CD4-positive, CD25-positive, alpha-beta regulatory T cell (primary cell): Measurements from ENCODE around the gene ABCB7. TPM values are rescaled to one million over a fixed set of nuclear protein-coding genes. Genes with fewer than 3 reads are reported as not detected.

ENCODE experiments used
- ATAC-seq, 2 donors: fragments of 150-1000 bp; cut with Tn5 transposase; one replicate each; pipeline ENCODE4 v1.10.0; 2021; ENCODE audit warnings: low read depth in 2 of 2, moderate number of reproducible peaks in 2 of 2, moderate library complexity in 1 of 2
- DNase-seq, 3 donors: peaks; one replicate each; pipeline versions ENCODE4 v3.0.0 to v3.0.0-alpha.2; 2012 to 2022; ENCODE audit warnings: mixed read lengths in 1 of 3
- H3K27ac ChIP-seq: one replicate; pipeline ENCODE4 v1.7.0; 2013; ENCODE audit warnings: mild to moderate bottlenecking, low read length; ENCODE audit not compliant: insufficient read depth, poor library complexity, severe bottlenecking
- H3K27me3 ChIP-seq: one replicate; pipeline ENCODE4 v1.7.0; 2013; ENCODE audit warnings: low read length; ENCODE audit not compliant: control insufficient read depth, insufficient read depth
- H3K36me3 ChIP-seq: one replicate; pipeline ENCODE4 v1.7.0; 2013; ENCODE audit warnings: mild to moderate bottlenecking, low read length, moderate library complexity; ENCODE audit not compliant: control insufficient read depth, insufficient read depth
- H3K4me1 ChIP-seq: 2 replicates; pipeline ENCODE4 v1.7.0; 2013; ENCODE audit warnings: mild to moderate bottlenecking, low read length; ENCODE audit not compliant: insufficient read depth, control insufficient read depth, poor library complexity, severe bottlenecking
- H3K4me3 ChIP-seq: one replicate; pipeline ENCODE4 v1.7.0; 2013; ENCODE audit warnings: low read depth, mild to moderate bottlenecking, low read length, moderate library complexity
- H3K9me3 ChIP-seq, 2 experiments: 1 replicate in 1 of 2; 2 replicates in 1 of 2; pipeline ENCODE4 v1.7.0; 2013; ENCODE audit warnings: low read length in 2 of 2, mild to moderate bottlenecking in 1 of 2, moderate library complexity in 1 of 2; ENCODE audit not compliant: control insufficient read depth in 2 of 2
- H3K27ac Mint-ChIP-seq, 3 donors: one replicate each; pipeline ENCODE4 v1.8.0; 2020 to 2022; ENCODE audit warnings: mild to moderate bottlenecking in 3 of 3, mixed read lengths in 3 of 3, moderate library complexity in 2 of 3
- H3K27me3 Mint-ChIP-seq: one replicate; pipeline ENCODE4 v1.8.0; 2022; ENCODE audit warnings: mild to moderate bottlenecking, mixed read lengths
- H3K36me3 Mint-ChIP-seq: one replicate; pipeline ENCODE4 v1.8.0; 2020; ENCODE audit warnings: mixed read lengths
- H3K4me1 Mint-ChIP-seq, 4 donors: one replicate each; pipeline ENCODE4 v1.8.0; 2020 to 2022; ENCODE audit warnings: mixed read lengths in 4 of 4, mild to moderate bottlenecking in 1 of 4
- H3K4me3 Mint-ChIP-seq, 4 donors: one replicate each; pipeline ENCODE4 v1.8.0; 2020 to 2022; ENCODE audit warnings: mild to moderate bottlenecking in 4 of 4, mixed read lengths in 4 of 4, moderate library complexity in 3 of 4
- H3K9me3 Mint-ChIP-seq, 7 donors: one replicate each; pipeline ENCODE4 v1.8.0; 2020 to 2022; ENCODE audit warnings: mixed read lengths in 7 of 7, mild to moderate bottlenecking in 3 of 7, moderate library complexity in 2 of 7
- polyA plus RNA-seq, 4 donors: library from polyadenylated mRNA; unstranded; fragments of 300-500 nt; fragmentation: Illumina TruSeq; gene quantifications; one replicate each; pipeline ENCODE4 v1.2.3, GENCODE V29; 2021
- total RNA-seq: library from RNA; stranded (reverse); gene quantifications from one replicate; pipeline ENCODE4 v1.2.3, GENCODE V29; 2022

ABCB7 gene
- total and polyA plus RNA-seq, 5 donors from 2014 or later: 16.4 to 22.9 (median 20.2) TPM

GRCh38 chrX:75118296-75118695, 37.8 kb downstream of the ABCB7 start:
- Histone ChIP-seq H3K36me3 (no peaks in the 10 kb centered on the region), H3K4me3 (no peak overlapping the region), H3K27ac (no peak overlapping the region), H3K27me3 (no peaks in the 10 kb centered on the region), H3K9me3 (no peaks in the 10 kb centered on the region), H3K4me1 (no peaks in the 10 kb centered on the region)
- Mint-ChIP-seq H3K9me3 (peaks cover 0 to 2% (median 0%) of the 10 kb centered on the region in 7 donors), H3K4me3 (no peak overlapping the region), H3K4me1 (peaks cover 0 to 4% (median 2%) of the 10 kb centered on the region in 4 donors), H3K36me3 (no peaks in the 10 kb centered on the region), H3K27me3 (no peaks in the 10 kb centered on the region), H3K27ac (no peak overlapping the region)
- DNase-seq: no peak
- ATAC-seq: no peak

- peaks cover 4% of the 10 kb centered on the region for H3K36me3 Mint-ChIP-seq
- DNase-seq (no peak), ATAC-seq (no peak)
- H3K27ac Mint-ChIP-seq: no peak overlapping the region
- no peak overlapping the region for H3K27ac ChIP-seq
- H3K9me3 ChIP-seq: no peaks in the 10 kb centered on the region
- H3K27me3 ChIP-seq: no peaks in the 10 kb centered on the region
- peaks cover 10% of the 10 kb centered on the region for H3K36me3 ChIP-seq
- H3K27me3 Mint-ChIP-seq: no peaks in the 10 kb centered on the region
- H3K4me1 ChIP-seq: no peaks in the 10 kb centered on the region
- no peak overlapping the region for H3K4me3 ChIP-seq
- H3K4me3 Mint-ChIP-seq: no peak overlapping the region
- peaks cover 0 to 5% (median 3%) of the 10 kb centered on the region in 4 donors for H3K4me1 Mint-ChIP-seq
- no peaks in the 10 kb centered on the region for H3K9me3 Mint-ChIP-seq
Observed at GRCh38 chrX:75115707-75116413, 40.2 kb downstream of the ABCB7 start.

GRCh38 chrX:75114638-75115037, 41.4 kb downstream of the ABCB7 start:
- no peak overlapping the region for H3K4me3 ChIP-seq
- Mint-ChIP-seq H3K9me3 (no peaks in the 10 kb centered on the region), H3K4me1 (peaks cover 0 to 10% (median 4%) of the 10 kb centered on the region in 4 donors), H3K4me3 (no peak overlapping the region), H3K27ac (no peak overlapping the region), H3K36me3 (peaks cover 4% of the 10 kb centered on the region), H3K27me3 (no peaks in the 10 kb centered on the region)
- no peaks in the 10 kb centered on the region for H3K4me1 ChIP-seq
- peaks cover 10% of the 10 kb centered on the region for H3K36me3 ChIP-seq
- no peaks in the 10 kb centered on the region for H3K9me3 ChIP-seq
- H3K27ac ChIP-seq: no peak overlapping the region
- no peaks in the 10 kb centered on the region for H3K27me3 ChIP-seq
- no peak for DNase-seq
- no peak for ATAC-seq

GRCh38 chrX:75113664-75114063, 42.4 kb downstream of the ABCB7 start:
- DNase-seq (no peak), ATAC-seq (no peak)
- Histone ChIP-seq H3K36me3 (peaks cover 10% of the 10 kb centered on the region), H3K27me3 (no peaks in the 10 kb centered on the region), H3K27ac (no peak overlapping the region), H3K4me1 (no peaks in the 10 kb centered on the region), H3K9me3 (no peaks in the 10 kb centered on the region), H3K4me3 (no peak overlapping the region)
- peaks cover 4% of the 10 kb centered on the region for H3K36me3 Mint-ChIP-seq
- no peak overlapping the region for H3K4me3 Mint-ChIP-seq
- H3K27ac Mint-ChIP-seq: no peak overlapping the region
- H3K4me1 Mint-ChIP-seq: peaks cover 0 to 10% (median 4%) of the 10 kb centered on the region in 4 donors
- no peaks in the 10 kb centered on the region for H3K9me3 Mint-ChIP-seq
- H3K27me3 Mint-ChIP-seq: no peaks in the 10 kb centered on the region

- H3K9me3 Mint-ChIP-seq: no peaks in the 10 kb centered on the region
- H3K36me3 Mint-ChIP-seq: peaks cover 4% of the 10 kb centered on the region
- Histone ChIP-seq H3K4me1 (no peaks in the 10 kb centered on the region), H3K27ac (no peak overlapping the region), H3K27me3 (no peaks in the 10 kb centered on the region), H3K4me3 (no peak overlapping the region), H3K36me3 (peaks cover 10% of the 10 kb centered on the region), H3K9me3 (no peaks in the 10 kb centered on the region)
- ATAC-seq (no peak), DNase-seq (no peak)
- no peak overlapping the region for H3K27ac Mint-ChIP-seq
- H3K4me1 Mint-ChIP-seq: peaks cover 4 to 24% (median 11%) of the 10 kb centered on the region in 4 donors
- no peaks in the 10 kb centered on the region for H3K27me3 Mint-ChIP-seq
- no peak overlapping the region for H3K4me3 Mint-ChIP-seq
Observed at GRCh38 chrX:75107863-75108509, 48.1 kb downstream of the ABCB7 start.

GRCh38 chrX:75106772-75107171, 49.3 kb downstream of the ABCB7 start:
- Mint-ChIP-seq H3K4me1 (peaks cover 4 to 28% (median 11%) of the 10 kb centered on the region in 4 donors), H3K4me3 (no peak overlapping the region), H3K27me3 (no peaks in the 10 kb centered on the region), H3K9me3 (no peaks in the 10 kb centered on the region), H3K27ac (no peak overlapping the region), H3K36me3 (peaks cover 4% of the 10 kb centered on the region)
- Histone ChIP-seq H3K36me3 (peaks cover 4% of the 10 kb centered on the region), H3K27me3 (no peaks in the 10 kb centered on the region), H3K27ac (no peak overlapping the region), H3K4me3 (no peak overlapping the region), H3K4me1 (no peaks in the 10 kb centered on the region), H3K9me3 (no peaks in the 10 kb centered on the region)
- no peak for DNase-seq
- ATAC-seq: no peak

GRCh38 chrX:75096331-75096730, 59.8 kb downstream of the ABCB7 start:
- no peaks in the 10 kb centered on the region for H3K36me3 ChIP-seq
- Mint-ChIP-seq H3K4me3 (no peak overlapping the region), H3K27me3 (no peaks in the 10 kb centered on the region), H3K27ac (no peak overlapping the region), H3K36me3 (no peaks in the 10 kb centered on the region), H3K4me1 (peaks cover 2 to 26% (median 20%) of the 10 kb centered on the region in 4 donors), H3K9me3 (no peaks in the 10 kb centered on the region)
- DNase-seq: no peak
- no peak overlapping the region for H3K4me3 ChIP-seq
- no peaks in the 10 kb centered on the region for H3K27me3 ChIP-seq
- H3K4me1 ChIP-seq: no peaks in the 10 kb centered on the region
- H3K27ac ChIP-seq: no peak overlapping the region
- H3K9me3 ChIP-seq: no peaks in the 10 kb centered on the region
- no peak for ATAC-seq
